HL-60/S4 (cell line): ENCODE measurements around the gene SLC17A7.
"Not testable (repeated sequence)": the region's sequence is repeated elsewhere in the genome, so short reads cannot be mapped to it uniquely, and the experiment has no call there.

Experiments
- in situ Hi-C: fragments of 300-500 bp; cut with MboI; formaldehyde crosslinking; loops from 2 replicates; pipeline ENCODE4 v1.14.3; 2022; ENCODE audit warnings: low sequenced_read_pairs

SLC17A7 gene

DNA sequence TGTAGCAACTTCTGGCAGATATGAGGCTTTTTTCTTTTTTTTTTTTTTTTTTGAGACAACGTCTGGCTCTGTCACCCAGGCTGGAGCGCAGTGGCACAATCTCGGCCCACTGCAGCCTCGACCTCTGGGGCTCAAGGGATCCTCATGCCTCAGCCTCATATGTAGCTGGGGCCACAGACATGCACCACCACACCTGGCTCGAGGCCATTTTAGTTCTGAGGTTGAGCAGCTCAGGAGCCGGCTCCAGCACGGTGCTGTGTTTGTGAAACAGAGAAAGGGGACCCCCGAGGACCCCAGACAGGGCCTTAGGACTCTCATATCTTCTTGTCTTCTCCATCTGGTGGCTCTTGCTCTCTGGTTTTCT lies 29.3 kb upstream of the SLC17A7 start:
- in situ Hi-C loops: no loop called here

DNA sequence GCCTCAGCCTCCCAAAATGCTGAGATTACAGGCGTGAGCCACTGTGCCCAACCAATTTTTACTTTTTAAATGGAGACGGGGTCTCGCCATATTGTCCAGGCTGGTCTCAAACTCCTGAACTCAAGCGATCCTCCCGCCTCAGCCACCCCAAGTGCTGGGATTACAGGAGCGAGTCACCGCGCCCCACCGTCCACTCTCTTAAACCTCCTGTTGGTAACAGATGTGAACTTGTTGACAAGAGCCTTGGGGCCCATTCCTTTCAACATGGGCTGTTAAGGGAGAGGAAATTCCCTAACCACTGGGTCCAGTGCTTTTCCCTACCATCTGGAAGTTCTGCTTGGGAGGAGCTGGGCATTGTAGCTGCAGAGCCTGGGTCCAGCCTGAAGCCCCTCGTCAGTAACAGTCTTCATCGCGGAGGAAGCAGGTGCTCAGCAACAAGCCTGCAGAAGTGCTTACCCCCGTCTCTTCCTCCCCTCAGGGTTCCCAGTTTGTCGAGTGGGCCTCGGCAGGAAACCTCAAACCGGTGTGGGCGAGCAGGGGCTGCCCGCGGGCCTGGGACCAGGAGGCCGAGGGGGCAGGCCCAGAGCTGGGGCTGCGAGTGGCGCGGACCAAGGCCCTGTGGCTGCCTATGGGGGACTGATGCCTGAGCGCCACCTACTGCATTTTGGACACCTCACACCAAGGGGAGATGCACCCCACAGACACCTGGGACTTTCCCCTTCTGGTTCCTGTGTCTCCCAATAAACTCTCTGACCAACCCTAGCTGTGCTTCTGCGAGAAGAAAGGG lies 28.7 kb upstream of the SLC17A7 start:
- in situ Hi-C loops: no loop called here

DNA sequence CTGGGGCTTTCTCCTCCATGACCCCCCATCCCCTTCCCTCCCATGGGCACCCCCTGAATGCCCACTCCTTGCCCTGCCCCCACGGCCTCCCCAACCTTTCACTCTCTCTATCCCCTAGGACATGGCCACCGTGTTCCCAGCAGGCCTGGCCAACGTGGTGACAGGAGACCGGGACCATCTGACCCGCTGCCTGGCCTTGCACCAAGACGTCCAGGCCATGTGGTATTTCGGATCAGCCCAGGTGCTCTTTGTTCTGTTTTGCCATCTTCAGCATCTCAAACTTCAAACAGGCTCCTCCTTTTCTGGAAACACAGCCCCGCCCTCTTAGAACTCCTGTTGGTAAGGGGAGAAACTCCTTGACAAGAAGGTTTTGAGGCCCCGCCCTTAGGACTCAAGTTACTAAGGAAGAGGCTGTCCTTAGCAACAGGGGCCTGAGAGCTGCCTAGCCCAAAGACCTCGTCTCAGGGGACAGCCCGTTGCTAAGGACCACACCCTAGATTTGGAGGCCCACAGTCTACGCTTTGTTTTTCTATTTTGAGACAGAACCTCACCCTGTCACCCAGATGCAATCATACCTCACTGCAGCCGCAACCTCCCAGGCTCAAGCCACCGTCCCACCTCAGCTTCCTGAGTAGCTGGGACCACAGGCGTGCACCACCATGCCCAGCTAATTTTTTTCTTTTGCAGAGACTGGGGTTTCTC lies 27.6 kb upstream of the SLC17A7 start:
- in situ Hi-C loops: no loop called here

DNA sequence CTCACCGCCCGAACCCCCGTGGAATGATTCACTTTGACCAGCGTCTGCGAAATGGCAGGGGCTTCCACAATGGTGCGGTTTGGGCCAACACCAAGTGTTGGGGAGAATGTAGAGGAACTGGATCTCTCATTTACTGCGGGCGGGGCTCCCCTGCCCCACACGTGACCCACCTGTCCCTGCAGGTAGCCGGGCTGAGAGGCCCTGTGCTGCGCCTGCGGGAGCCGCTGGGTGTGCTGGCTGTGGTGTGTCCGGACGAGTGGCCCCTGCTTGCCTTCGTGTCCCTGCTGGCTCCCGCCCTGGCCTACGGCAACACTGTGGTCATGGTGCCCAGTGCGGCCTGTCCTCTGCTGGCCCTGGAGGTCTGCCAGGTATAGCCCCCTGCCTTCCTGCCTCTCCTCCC lies 26.9 kb upstream of the SLC17A7 start:
- in situ Hi-C loops: no loop called here

DNA sequence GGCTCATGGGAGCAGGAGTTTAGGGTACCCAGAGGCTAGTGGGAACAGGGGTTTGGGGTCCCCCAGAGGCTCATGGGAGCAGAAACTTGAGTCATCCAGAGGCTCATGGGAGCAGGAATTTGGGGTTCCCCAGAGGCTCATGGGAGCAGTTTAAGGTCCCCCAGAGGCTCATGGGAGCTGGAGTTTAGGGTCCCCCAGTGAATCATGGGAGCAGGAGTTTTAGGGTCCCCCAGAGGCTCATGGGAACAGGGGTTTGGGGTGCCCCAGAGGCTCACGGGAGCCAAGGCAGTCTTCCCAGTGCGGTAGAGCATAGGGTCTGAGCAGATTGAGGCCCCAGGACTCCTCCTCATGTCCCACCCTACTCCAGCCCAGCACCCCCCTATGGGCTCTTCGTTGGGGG lies 24.0 kb upstream of the SLC17A7 start:
- in situ Hi-C loops: no loop called here

DNA sequence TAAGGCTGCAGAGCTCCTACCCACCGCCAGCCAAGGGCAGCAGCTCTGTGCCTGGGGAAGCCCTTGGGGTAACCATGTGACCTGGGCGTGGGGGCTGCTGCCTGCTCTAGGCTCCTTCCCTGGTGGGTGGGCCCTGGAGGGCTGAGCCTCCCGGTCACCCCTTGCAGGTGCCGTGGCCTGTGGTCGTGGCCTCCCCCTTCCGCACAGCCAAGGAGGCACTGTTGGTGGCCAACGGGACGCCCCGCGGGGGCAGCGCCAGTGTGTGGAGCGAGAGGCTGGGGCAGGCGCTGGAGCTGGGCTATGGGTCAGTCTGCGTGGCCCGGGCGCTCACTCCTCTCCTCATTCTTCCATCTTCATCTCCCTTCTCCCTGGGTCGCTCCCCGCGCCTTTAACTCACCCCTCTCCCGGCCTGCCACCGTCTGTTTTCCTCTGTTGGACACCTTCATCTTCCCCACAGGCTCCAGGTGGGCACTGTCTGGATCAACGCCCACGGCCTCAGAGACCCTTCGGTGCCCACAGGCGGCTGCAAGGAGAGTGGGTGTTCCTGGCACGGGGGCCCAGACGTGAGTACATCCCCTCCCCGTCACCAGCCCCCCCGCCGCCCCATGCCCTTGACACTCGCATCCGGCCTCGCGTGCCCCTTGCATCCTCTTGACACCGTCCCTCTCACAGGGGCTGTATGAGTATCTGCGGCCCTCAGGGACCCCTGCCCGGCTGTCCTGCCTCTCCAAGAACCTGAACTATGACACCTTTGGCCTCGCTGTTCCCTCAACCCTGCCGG lies 22.8 kb upstream of the SLC17A7 start:
- in situ Hi-C loops: no loop called here

DNA sequence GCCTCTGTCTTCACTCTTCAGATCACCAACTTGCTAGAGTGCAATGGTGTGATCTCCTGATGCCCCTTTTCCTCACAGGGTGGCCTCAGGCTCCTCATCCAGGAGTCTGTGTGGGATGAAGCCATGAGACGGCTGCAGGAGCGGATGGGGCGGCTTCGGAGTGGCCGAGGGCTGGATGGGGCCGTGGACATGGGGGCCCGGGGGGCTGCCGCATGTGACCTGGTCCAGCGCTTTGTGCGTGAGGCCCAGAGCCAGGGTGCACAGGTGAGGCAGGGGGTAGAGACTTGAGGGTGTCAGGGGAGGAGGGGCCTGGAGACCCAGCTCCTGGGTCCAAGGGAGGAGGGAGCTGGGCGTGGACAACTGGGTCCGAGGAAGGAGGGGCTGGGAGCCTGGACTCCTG lies 21.2 kb upstream of the SLC17A7 start:
- in situ Hi-C loops: no loop called here

DNA sequence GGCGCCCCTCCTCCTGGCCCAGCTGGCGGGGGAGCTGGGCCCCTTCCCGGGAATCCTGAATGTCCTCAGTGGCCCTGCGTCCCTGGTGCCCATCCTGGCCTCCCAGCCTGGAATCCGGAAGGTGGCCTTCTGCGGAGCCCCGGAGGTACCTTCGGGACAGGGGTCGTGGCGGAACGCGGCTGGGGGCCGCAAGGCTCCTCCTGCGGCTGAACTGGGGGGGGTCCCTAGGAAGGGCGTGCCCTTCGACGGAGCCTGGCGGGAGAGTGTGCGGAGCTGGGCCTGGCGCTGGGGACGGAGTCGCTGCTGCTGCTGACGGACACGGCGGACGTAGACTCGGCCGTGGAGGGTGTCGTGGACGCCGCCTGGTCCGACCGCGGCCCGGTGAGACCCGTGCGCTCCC lies 20.3 kb upstream of the SLC17A7 start:
- in situ Hi-C loops: no loop called here

DNA sequence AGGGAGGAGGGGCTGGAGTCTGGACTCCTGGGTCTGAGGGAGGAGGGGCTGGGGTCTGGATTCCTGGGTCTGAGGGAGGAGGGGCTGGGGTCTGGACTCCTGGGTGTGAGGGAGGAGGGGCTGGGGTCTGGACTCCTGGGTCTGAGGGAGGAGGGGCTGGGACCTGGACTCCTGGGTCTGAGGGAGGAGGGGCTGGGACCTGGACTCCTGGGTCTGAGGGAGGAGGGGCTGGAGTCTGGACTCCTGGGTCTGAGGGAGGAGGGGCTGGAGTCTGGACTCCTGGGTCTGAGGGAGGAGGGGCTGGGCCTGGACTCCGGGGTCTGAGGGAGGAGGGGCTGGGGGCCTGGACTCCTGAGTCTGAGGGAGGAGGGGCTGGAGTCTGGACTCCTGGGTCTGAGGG lies 19.8 kb upstream of the SLC17A7 start:
- in situ Hi-C loops: not testable (repeated sequence)

DNA sequence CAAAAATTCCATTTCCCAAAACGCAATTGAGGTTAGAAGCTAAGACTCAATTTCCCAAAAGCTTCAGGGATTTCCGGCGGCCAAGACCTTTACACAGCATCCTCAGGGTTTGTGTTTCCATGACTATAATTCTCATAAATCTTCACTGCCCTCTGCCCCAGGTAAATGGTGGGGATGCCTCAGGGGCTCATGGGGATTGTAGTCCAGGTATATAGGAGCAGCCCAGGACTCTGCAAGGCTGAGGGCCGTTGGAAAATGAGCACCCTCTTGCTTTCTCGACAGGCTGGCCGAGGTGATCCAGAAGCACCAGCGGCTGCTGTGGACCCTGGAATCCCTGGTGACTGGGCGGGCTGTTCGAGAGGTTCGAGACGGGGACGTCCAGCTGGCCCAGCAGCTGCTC lies 18.1 kb upstream of the SLC17A7 start:
- in situ Hi-C loops: no loop called here

DNA sequence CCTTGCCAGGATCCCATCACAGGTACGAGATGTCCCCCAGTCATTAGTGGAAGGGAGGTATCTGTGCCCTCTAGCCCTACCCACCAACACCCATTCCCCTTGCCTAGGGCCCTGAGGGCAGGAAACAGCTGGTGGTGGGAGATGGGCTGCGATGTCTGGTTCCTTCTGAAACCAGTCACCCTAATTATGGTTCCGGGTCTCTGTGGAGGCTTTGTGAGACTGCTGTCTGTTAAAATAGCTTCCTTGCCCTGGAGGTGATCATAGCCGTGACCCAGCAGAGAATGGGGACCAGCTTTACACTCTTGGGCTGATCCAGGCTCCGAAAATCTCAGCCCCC lies 17.2 kb upstream of the SLC17A7 start:
- in situ Hi-C loops: no loop called here

DNA sequence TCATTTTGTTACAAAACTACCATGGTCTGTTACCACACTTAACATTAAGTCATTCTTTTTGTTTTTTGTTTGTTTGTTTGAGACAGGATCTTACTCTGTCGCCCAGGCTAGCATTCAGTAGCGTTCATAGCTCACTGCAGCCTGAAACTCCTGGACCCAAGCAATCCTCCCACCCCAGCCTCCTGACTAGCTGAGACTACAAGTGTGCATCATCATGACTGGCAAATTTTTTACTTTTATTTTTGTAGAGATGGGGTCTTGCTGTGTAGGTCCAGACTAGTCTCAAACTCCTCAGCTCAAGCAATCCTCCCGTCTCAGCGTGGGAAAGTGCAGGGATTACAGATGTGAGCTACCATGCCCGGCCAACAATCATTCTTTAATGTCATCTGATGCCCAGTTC lies 15.0 kb upstream of the SLC17A7 start:
- in situ Hi-C loops: no loop called here

DNA sequence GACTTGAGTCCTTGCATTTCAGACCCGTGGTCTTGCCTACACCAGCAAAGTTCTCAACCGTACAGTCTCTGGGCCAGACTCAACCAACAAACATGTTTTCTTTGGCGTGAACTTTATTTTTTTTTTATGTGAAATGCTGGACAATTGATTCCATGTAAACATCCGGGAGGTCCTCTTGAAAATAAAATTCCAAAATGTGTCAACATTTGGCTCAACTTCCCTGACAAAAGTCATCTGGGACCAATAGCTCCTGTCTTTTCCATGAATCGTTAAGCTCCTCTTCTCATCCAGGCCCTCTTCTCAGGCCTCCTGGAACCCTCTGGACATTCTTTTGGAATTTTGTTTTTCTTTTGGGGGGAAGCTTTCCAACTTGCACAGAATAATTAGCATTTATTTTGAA lies 14.4 kb upstream of the SLC17A7 start:
- in situ Hi-C loops: no loop called here

DNA sequence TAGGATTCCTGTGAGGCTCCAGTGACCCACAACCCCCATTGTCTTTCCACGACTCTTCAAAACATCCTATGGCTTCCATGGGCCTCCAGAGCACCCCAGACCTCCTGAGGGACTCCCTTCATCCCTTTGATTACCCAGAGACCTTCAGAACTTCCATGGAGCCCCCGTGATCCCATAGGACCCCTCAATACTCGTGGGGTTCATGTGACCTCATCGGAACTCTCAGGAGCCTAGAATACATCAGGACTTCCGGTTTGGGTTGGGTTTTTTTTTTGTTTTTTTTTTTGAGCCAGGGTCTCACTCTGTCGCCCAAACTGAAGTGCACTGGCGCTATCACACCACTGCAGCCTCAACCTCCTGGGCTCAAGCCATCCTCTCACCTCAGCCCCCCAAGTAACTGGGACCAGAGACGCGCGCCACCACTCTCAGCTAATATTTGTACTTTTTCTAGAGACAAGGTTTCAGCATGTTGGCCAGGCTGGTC lies 12.5 kb upstream of the SLC17A7 start:
- in situ Hi-C loops: no loop called here

DNA sequence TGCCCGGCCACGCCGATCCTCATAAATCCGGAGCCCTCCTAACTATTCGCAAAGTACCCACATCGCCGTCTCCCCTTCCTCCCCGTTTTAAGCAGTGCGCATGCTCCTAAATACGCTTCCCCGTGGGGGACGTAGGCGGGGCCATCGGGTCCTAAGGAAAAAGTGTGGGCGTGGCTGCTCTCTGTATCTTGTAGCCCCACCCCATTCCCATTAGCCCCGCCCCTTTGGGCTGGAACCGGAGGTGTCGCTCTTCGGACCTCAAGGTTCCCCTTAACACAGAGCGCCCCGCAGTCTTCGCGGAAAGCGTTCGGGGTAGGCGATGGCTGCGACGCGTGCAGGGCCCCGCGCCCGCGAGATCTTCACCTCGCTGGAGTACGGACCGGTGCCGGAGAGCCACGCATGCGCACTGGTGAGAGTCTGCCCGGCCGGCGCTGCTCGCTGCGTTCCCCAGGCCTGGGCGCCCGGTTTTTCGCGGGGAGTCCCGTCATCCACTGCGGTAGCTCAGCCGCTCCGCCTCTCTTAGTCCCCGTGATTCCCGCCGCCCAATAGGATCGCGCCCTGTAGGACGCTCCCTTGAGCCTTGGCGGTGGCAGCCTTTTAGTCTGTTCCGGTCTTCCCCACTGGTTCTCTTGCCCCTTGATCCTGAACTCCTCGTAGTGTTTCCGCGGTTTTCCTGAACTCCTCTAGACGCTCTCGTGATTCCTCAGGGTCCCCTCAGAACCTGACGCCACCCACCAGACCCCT lies 11.9 kb upstream of the SLC17A7 start, which contains the start of gene ALDH16A1:
Gene ALDH16A1 (plus strand): TSS at position 213 of the 744 bp plus-strand sequence. CDS start 107 bp downstream, at position 320.
- in situ Hi-C loops: no loop called here

DNA sequence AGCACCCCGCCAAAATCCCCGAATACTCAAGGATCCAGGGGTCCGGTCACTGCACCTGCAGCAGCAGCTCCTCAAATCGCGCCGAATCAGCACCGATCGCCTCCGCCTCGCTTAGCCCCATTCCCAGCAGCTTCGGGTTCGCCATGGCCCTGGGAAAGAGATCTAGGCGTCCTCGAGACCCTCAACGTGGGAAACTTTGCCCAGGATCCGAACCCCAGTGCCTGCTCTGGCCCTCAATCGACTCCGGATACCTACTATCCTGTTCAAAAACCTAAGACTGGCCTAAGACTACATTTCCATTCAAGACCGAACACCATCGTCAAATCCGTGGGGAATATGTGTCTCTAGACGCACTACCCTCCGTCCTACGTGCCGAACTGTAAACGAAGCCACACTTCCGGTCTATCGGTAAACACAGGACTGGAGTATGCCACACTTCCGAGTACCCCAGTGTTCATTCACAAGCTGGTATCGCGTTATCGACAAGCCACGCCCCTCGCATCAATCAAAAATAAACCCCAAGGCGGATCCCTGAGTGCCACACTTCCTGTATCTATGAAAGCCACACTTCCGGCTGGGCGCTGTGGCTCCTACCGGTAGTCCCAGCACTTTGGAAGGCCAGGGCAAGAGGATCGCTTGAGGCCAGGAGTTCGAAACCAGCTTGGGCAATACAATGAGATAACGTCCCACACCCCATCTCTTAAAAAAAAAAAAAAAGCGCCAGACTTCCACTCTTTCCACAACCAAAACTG lies 10.3 kb upstream of the SLC17A7 start, which contains the start of gene PIH1D1:
Gene PIH1D1 (minus strand): TSS at position 385 of the 752 bp plus-strand sequence. CDS start 240 bp downstream, at position 145.
- in situ Hi-C loops: no loop called here

DNA sequence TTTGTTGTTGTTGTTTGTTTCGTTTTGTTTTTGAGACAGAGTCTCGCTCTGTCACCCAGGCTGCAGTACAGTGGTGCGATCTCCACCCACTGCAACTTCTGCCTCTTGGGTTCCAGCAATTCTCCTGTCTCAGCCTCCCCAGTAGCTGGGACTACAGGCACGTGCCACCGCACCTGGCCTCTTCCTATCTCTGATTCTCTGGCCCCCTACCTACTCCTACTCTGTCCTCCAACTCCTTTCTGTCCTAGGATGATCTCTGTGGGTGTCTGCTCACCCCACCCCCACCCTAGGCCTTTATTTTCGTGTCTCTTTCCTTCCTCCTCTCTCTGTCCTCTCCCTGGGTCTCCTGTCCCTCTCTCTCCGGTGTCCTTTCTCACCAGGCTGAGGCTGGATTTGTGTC lies 9.1 kb upstream of the SLC17A7 start:
- in situ Hi-C loops: no loop called here

DNA sequence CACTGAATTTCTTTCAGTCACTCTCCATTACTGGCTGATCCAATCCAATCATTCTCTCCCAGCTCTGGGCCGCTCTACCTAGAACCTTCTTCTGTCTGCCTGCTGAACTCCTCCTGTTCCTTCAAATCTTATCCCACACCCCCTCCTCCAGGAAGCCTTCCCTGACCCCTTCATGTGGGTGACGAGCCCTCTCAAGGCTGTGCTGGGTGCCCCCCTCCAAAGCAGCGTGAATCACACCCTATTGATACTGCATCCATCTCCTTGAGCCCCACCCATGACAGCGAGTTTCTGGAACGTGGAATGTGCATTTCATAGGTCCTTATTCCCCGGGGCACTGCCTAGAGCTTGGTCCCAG lies 7.1 kb upstream of the SLC17A7 start:
- in situ Hi-C loops: no loop called here

DNA sequence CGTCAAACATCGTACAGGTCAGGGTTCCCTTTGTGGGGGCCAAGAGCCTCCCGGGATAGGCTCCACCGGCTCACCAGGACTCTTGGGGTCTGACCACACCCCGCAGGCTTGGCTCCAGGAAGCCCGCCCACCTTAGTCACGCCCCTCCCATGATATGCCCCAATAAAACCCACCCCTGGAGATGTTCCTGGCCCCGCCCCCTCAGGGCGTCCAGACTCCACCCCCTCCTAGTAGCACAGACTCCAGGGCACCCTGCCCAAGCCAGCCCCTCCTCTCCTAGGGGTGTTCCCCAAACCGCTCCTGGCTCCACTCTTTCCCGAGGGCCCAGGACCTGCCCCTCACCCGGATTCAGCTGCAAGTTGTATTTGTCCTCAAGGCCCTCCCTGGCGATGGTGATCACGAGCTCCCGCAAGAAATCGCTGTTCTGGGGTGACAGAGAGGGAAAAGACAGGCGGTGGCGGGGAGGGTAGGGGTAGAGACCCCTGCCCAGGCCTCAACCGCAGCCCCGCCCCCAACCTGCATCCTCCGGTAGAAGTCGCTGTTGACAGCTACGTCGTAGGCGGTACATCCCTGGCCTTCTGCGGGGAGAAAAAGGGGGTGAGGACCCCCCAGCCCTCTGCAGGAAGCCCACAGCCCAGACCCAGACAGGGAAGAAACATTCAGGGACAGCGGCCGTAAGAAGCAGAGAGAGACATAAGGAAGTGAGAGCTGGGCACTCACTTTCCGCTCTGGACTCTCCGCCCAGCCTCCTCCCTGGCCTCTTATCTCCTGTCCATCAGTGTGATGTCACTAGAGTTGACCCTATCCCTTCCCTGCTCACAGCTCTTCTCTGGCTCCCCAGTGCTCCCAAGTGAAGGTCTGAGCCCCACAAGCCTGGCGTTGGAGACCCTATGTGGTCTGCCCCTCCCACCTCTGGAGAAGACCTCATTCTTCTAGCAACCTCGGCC lies 6.4 kb upstream of the SLC17A7 start:
- in situ Hi-C loops: no loop called here
